Measurements from ENCODE around the gene REELD1. TPM values are rescaled to one million over a fixed set of nuclear protein-coding genes. Genes with fewer than 3 reads are reported as not detected.

REELD1 gene
- total and polyA plus RNA-seq, 2 of the 4 experiments (the other 2 are of a cell fraction), result not detected

DNA sequence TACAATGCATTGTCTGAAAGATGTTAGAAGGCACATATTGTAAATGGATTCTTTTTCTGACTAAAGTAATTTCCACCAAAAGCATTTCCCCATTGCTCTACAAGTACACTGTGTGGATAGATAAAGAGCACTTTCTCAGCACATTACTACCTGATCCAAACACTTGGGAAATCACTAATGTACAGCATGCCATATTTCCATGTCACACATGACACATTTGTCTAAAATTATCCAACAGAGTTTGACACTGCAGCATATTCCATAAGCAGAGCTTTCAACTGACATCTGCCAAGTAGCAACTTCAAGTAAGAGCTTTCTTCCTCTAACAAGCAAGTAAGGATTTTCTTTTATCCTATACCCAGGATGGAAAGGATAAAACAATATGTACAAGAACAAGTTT, 49.5 kb downstream of the REELD1 start:
- dilution Hi-C loops (cut with HindIII; ENCODE audit: low sequenced_read_pairs, unreplicated experiment), result no loop called here
- no TSS peak for BruUV-seq (replicated peaks)
- H3K4ac ChIP-seq (ENCODE audit: low read depth, low read length), result no peak overlapping the region

More for the DNA sequence above, 49.5 kb downstream of the REELD1 start:
- Histone ChIP-seq H2AK9ac (replicated peaks; ENCODE audit: low read depth, low read length, poor library complexity) (no peak overlapping the region), H3K79me1 (ENCODE audit: low read depth in 1 of 2, low read length in 2 of 2) (no peaks in the 10 kb centered on the region), H3K18ac (ENCODE audit: low read depth, low read length) (no peak overlapping the region), H2BK5ac (ENCODE audit: low read depth, low read length, poor library complexity, severe bottlenecking) (no peak overlapping the region), H4K8ac (ENCODE audit: low read depth in 2 of 2, low read length in 2 of 2) (no peak overlapping the region), H2BK120ac (ENCODE audit: low read depth, low read length) (no peak overlapping the region), H2AFZ (replicated peaks; ENCODE audit: low read length, poor library complexity) (no peak overlapping the region), H4K20me1 (ENCODE audit: insufficient read depth, low read length) (no peaks in the 10 kb centered on the region), H3K4me3 (ENCODE audit: insufficient read depth, low read depth, low read length) (no peak overlapping the region), H3K9me1 (ENCODE audit: insufficient read depth, low read length) (no peaks in the 10 kb centered on the region), H3K4me1 (ENCODE audit: control insufficient read depth, insufficient read depth, low read length) (no peaks in the 10 kb centered on the region), H3K9ac (ENCODE audit: low read depth, low read length) (no peak overlapping the region), H3K23ac (ENCODE audit: low read depth, low read length) (no peak overlapping the region), H3K27ac (ENCODE audit: insufficient read depth, low read length) (no peak overlapping the region), H4K91ac (ENCODE audit: insufficient read depth, low read depth, low read length) (no peak overlapping the region), H3K4me2 (ENCODE audit: low read depth, low read length) (no peak overlapping the region), H2BK20ac (ENCODE audit: low read depth, low read length) (no peak overlapping the region), H2BK15ac (ENCODE audit: low read depth, low read length) (no peak overlapping the region), H3K14ac (replicated peaks; ENCODE audit: low read depth, low read length) (no peak overlapping the region), H3K27me3 (ENCODE audit: control insufficient read depth, insufficient read depth, low read length) (no peaks in the 10 kb centered on the region), H3K36me3 (ENCODE audit: control insufficient read depth, insufficient read depth, low read length) (no peaks in the 10 kb centered on the region), H3K56ac (ENCODE audit: extremely low read depth, insufficient read depth, low read length) (no peak overlapping the region), H3K9me3 (ENCODE audit: control insufficient read depth, insufficient read depth, low read length) (no peaks in the 10 kb centered on the region), H4K5ac (ENCODE audit: low read depth, low read length) (no peak overlapping the region), H2AK5ac (ENCODE audit: low read depth, low read length) (no peak overlapping the region)
- in situ Hi-C loops (cut with MboI; ENCODE audit: low sequenced_read_pairs), result no loop called here
- DNase-seq (no peak), ATAC-seq (ENCODE audit: low read depth) (no peak)
- TF ChIP-seq CEBPB (IDR thresholded peaks at IDR 0.05; ENCODE audit: low read depth, low read length), result no peak
- TF ChIP-seq FOS (IDR thresholded peaks at IDR 0.05; ENCODE audit: low read depth, low read length), result no peak
- TF ChIP-seq CHD1 (IDR thresholded peaks at IDR 0.05; ENCODE audit: low read depth, low read length), result no peak
- TF ChIP-seq BHLHE40 (IDR thresholded peaks at IDR 0.05; ENCODE audit: low read depth, low read length), result no peak
- no peak for TF ChIP-seq RFX5 (IDR thresholded peaks at IDR 0.05; ENCODE audit: low read depth, low read length)
- no peak for TF ChIP-seq MAFK (IDR thresholded peaks at IDR 0.05; ENCODE audit: low read depth, low read length)
- TF ChIP-seq MAZ (IDR thresholded peaks at IDR 0.05; ENCODE audit: borderline replicate concordance, low read depth, low read length), result no peak
- CTCF ChIA-PET, result interaction anchor here (0.9 kb wide), 1 partner anchor 16 kb away, joined by 3 read pairs; no protein-coding TSS in a partner anchor
- intact Hi-C loops (cut with micrococcal nuclease), result no loop called here
- POLR2A ChIA-PET (ENCODE audit: unreplicated experiment), result no interaction called here

Data from IMR-90 (cell line).